B cell (primary cell): Measurements from ENCODE around the gene UBE2Q2.

Experiments
- CTCF ChIP-seq: fragments of 200-600 bp; IDR thresholded peaks from one replicate; pipeline ENCODE4 v1.8.0; 2022; ENCODE audit warnings: antibody characterized with exemption, mild to moderate bottlenecking
- EZH2 ChIP-seq: IDR thresholded peaks from 2 replicates; pipeline ENCODE4 v1.6.1; 2012; ENCODE audit warnings: borderline replicate concordance, low read depth, mild to moderate bottlenecking, moderate library complexity, low read length; ENCODE audit not compliant: insufficient read depth, poor library complexity, severe bottlenecking

- TF ChIP-seq EZH2: no peak
- TF ChIP-seq CTCF: no peak
These were observed 80.5 kb downstream of the UBE2Q2 start for GRCh38 chr15:75923756-75924155.
